ENCODE data around the gene BPIFB6.

GRCh38 chr20:33028875-33029274 is 2.6 kb upstream of the BPIFB6 start:
- TF ChIP-seq CTCF (optimal IDR thresholded peaks at IDR 0.05 in 1 of 3, IDR thresholded peaks at IDR 0.05 in 1 of 3, conservative IDR thresholded peaks at IDR 0.05 in 1 of 3; ENCODE audit: extremely low read depth in 1 of 3, insufficient read depth in 2 of 3, low read length in 3 of 3) (no peak), EZH2 (IDR thresholded peaks at IDR 0.05; ENCODE audit: low read length) (no peak)

All from keratinocyte (primary cell).